ENCODE measurements around the gene ADAMTS15.

ADAMTS15 gene

GRCh38 chr11:130486391-130486836 is 38.0 kb downstream of the ADAMTS15 start:
- no peak for TF ChIP-seq ZNF302 (tag by site-specific recombination; IDR thresholded peaks at IDR 0.05; ENCODE audit: low read depth)
- no peak for TF ChIP-seq ZFP3 (tag by site-specific recombination; IDR thresholded peaks at IDR 0.05; ENCODE audit: low read depth)
- TF ChIP-seq ZBTB44 (tag by site-specific recombination; IDR thresholded peaks at IDR 0.05), result no peak
- Histone ChIP-seq H3K36me3 (ENCODE audit: control insufficient read depth in 2 of 2, insufficient read depth in 1 of 2, low read length in 2 of 2) (no peaks in the 10 kb centered on the region), H3K4me3 (ENCODE audit: low read depth, low read length) (no peak overlapping the region), H3K27ac (ENCODE audit: extremely low read depth, low read depth, low read length) (no peak overlapping the region), H3K9me3 (ENCODE audit: control insufficient read depth, insufficient read depth, low read depth, low read length) (no peaks in the 10 kb centered on the region), H3K4me1 (ENCODE audit: control insufficient read depth, insufficient read depth, low read length) (no peaks in the 10 kb centered on the region)
- ChIA-PET POLR2A (no interaction called here), CTCF (interaction anchor here (0.6 kb wide), 2 partner anchors 240 to 309 kb away, joined by 3 to 4 read pairs; no protein-coding TSS in a partner anchor)

DNA sequence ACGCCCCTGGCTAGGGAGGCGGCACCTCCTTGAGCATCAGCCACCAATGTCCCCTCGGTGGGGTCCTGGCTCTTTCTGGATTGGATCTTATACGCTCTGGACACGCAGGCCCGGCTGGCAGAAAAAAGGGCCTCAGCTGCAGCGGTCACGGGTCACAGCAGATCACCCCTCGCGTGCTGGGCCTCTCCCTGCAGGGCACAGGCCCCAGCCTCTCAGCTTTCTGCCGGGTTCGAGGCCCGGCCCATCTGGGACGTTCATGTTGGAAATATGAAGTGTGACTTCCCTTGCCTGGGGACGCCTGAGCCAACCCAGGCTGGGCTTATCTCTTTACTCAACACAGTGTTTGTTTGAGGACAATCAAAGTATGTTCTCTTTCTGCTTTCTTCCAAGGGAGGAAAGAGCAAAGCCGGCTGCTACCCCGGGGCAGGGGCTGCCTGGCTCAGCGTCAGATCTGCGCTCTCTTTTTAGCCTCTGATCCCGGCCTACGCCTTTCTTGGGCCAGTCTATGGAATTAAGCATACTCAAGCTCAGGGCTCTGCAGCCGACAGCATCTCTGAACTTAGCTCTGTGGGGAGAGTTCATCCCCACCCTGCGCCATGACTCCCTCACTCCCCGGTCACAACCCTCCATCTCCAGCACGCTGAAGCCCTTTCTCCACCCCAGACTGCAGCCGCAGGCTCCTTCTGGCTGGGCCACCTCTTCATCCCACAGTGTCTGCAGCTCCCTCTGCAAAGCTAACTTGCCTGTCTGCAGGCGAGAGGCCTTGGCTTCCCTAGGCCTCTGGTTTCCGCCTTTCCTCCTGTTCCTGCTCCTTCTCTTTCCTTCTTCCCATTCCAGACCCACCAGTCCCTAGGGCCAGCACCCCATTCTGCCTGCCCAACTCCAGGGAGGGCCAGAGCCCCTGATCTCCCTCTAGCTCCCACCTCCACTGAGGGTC is 38.8 kb downstream of the ADAMTS15 start:
- Histone ChIP-seq H3K4me3 (ENCODE audit: low read depth, low read length) (no peak overlapping the region), H3K4me1 (ENCODE audit: control insufficient read depth, insufficient read depth, low read length) (no peaks in the 10 kb centered on the region), H3K36me3 (ENCODE audit: control insufficient read depth in 2 of 2, insufficient read depth in 1 of 2, low read length in 2 of 2) (no peaks in the 10 kb centered on the region), H3K27ac (ENCODE audit: extremely low read depth, low read depth, low read length) (no peak overlapping the region), H3K9me3 (ENCODE audit: control insufficient read depth, insufficient read depth, low read depth, low read length) (no peaks in the 10 kb centered on the region)
- no peak for TF ChIP-seq GLI2 (tag by site-specific recombination; IDR thresholded peaks at IDR 0.05; ENCODE audit: borderline replicate concordance, low read depth)
- TF ChIP-seq OSR2 (tag by site-specific recombination; IDR thresholded peaks at IDR 0.05), result no peak
- TF ChIP-seq ZSCAN23 (tag by site-specific recombination; IDR thresholded peaks at IDR 0.05), result no peak
- no peak for TF ChIP-seq ZNF658 (tag by site-specific recombination; IDR thresholded peaks at IDR 0.05)
- no peak for TF ChIP-seq ZBTB21 (tag by site-specific recombination; IDR thresholded peaks at IDR 0.05)
- TF ChIP-seq ZNF292 (tag by site-specific recombination; IDR thresholded peaks at IDR 0.05; ENCODE audit: borderline replicate concordance, low read depth), result no peak
- no peak for TF ChIP-seq ZNF146 (tag by site-specific recombination; IDR thresholded peaks at IDR 0.05)
- no peak for TF ChIP-seq ZNF157 (tag by site-specific recombination; IDR thresholded peaks at IDR 0.05)
- no peak for TF ChIP-seq ZNF169 (tag by site-specific recombination; IDR thresholded peaks at IDR 0.05)
- TF ChIP-seq ZNF354C (tag by site-specific recombination; IDR thresholded peaks at IDR 0.05; ENCODE audit: borderline replicate concordance, low read depth), result no peak
- TF ChIP-seq ZNF561 (tag by site-specific recombination; IDR thresholded peaks at IDR 0.05; ENCODE audit: borderline replicate concordance), result no peak
- TF ChIP-seq ZNF214 (tag by site-specific recombination; IDR thresholded peaks at IDR 0.05; ENCODE audit: borderline replicate concordance), result no peak
- TF ChIP-seq ZNF654 (tag by site-specific recombination; IDR thresholded peaks at IDR 0.05; ENCODE audit: low read depth), result no peak
- no peak for TF ChIP-seq ZNF560 (tag by site-specific recombination; IDR thresholded peaks at IDR 0.05; ENCODE audit: borderline replicate concordance)
- no peak for TF ChIP-seq ZSCAN4 (tag by site-specific recombination; IDR thresholded peaks at IDR 0.05)
- no peak for TF ChIP-seq ZNF596 (tag by site-specific recombination; IDR thresholded peaks at IDR 0.05)
- TF ChIP-seq, protein P1, sequence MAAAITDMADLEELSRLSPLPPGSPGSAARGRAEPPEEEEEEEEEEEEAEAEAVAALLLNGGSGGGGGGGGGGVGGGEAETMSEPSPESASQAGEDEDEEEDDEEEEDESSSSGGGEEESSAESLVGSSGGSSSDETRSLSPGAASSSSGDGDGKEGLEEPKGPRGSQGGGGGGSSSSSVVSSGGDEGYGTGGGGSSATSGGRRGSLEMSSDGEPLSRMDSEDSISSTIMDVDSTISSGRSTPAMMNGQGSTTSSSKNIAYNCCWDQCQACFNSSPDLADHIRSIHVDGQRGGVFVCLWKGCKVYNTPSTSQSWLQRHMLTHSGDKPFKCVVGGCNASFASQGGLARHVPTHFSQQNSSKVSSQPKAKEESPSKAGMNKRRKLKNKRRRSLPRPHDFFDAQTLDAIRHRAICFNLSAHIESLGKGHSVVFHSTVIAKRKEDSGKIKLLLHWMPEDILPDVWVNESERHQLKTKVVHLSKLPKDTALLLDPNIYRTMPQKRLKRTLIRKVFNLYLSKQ (tag by site-specific recombination; IDR thresholded peaks at IDR 0.05; ENCODE audit: borderline replicate concordance), result no peak
- CTCF ChIA-PET, result interaction anchor here (0.6 to 1.2 kb wide), 2 partner anchors 52 to 239 kb away, joined by 3 to 4 read pairs; no protein-coding TSS in a partner anchor
- POLR2A ChIA-PET, result no interaction called here

Measured in HEK293 (cell line).